Gastroesophageal sphincter (tissue), 3 donors: ENCODE data around the gene HNF1B.

Source experiments
- CTCF ChIP-seq, 4 experiments: fragments of 200-600 bp in 2 of 4; fragments of 450-650 bp in 2 of 4; sonication (generic) in 1 of 4; IDR thresholded peaks; one replicate each; pipeline ENCODE4 v1.5.1; 2017 to 2019; ENCODE audit warnings: antibody characterized with exemption in 4 of 4, mild to moderate bottlenecking in 2 of 4, moderate library complexity in 2 of 4
- EP300 ChIP-seq: sonication (generic); formaldehyde crosslinking; IDR thresholded peaks from one replicate; pipeline ENCODE4 v1.6.1; 2017; ENCODE audit warnings: antibody characterized with exemption, mild to moderate bottlenecking
- POLR2A ChIP-seq, 2 donors: fragments of 450-650 bp; IDR thresholded peaks; one replicate each; pipeline ENCODE4 v1.6.1; 2017; ENCODE audit warnings: antibody characterized with exemption in 2 of 2, mild to moderate bottlenecking in 2 of 2, moderate library complexity in 1 of 2
- POLR2AphosphoS5 ChIP-seq: sonication (generic); formaldehyde crosslinking; IDR thresholded peaks from one replicate; pipeline ENCODE4 v1.6.1; 2017; ENCODE audit warnings: antibody characterized with exemption

DNA sequence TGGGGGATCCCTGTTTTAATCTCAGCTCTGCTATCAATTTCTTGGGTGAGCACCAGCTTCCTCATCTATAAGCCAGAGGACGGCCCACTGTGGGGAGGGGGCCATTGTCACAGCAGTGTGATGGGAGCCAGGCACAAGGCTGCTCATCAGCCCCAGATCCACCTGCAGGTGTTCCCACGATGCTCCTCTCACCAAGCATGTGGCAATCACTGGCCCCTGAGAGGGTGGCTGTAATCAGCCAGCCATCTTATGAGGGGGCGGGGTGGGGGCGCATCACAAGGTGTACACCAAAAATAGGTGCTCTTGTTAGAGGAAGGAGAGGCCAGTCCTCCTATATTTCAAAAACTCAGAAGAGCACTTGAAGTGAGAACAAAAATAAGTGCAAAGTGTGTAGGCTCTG lies 31.2 kb downstream of the HNF1B start:
- no peak for TF ChIP-seq EP300
- no peak for TF ChIP-seq POLR2A (IDR thresholded peaks at IDR 0.05)
- no peak for TF ChIP-seq CTCF (IDR thresholded peaks at IDR 0.05)
- no peak for TF ChIP-seq POLR2AphosphoS5
